Thoracic aorta (tissue), 2 donors: Measurements from ENCODE around the gene SLC6A5. TPM values are rescaled to one million over a fixed set of nuclear protein-coding genes. Genes with fewer than 3 reads are reported as not detected.
A peak's percentile ranks its signal among the peaks of the same experiment; 100 is the strongest.

Experiments used
- ATAC-seq: fragments of 150-250 bp; one replicate; pipeline ENCODE4 v1.8.0; 2017; ENCODE audit warnings: low read depth; ENCODE audit not compliant: insufficient number of reproducible peaks, low FRiP score
- DNase-seq: peaks from one replicate; pipeline ENCODE4 v3.0.0-alpha.2; 2020; ENCODE audit warnings: low spot score
- H3K27ac ChIP-seq, 2 donors: fragments of 200-600 bp; sonication (generic); 1 replicate in 1 of 2; 2 replicates in 1 of 2; pipeline ENCODE4 v1.5.1; 2016; ENCODE audit warnings: mild to moderate bottlenecking in 2 of 2, moderate library complexity in 2 of 2
- H3K27me3 ChIP-seq: fragments of 200-600 bp; sonication (generic); replicated peaks from 2 replicates; pipeline ENCODE4 v1.6.0; 2016; ENCODE audit warnings: mild to moderate bottlenecking; ENCODE audit not compliant: insufficient read depth
- H3K36me3 ChIP-seq: fragments of 200-600 bp; sonication (generic); one replicate; pipeline ENCODE4 v1.5.1; 2016
- H3K4me1 ChIP-seq, 2 donors: fragments of 200-600 bp; sonication (generic); 1 replicate in 1 of 2; 2 replicates in 1 of 2; pipeline versions ENCODE4 v1.5.1 to v1.6.0; 2016; ENCODE audit warnings: low read depth in 2 of 2, mild to moderate bottlenecking in 1 of 2; ENCODE audit not compliant: control insufficient read depth in 1 of 2
- H3K4me3 ChIP-seq: fragments of 200-600 bp; sonication (generic); 2 replicates; pipeline ENCODE4 v1.5.1; 2016; ENCODE audit warnings: mild to moderate bottlenecking
- H3K9me3 ChIP-seq: fragments of 200-600 bp; sonication (generic); 2 replicates; pipeline ENCODE4 v1.5.1; 2016
- CTCF ChIP-seq: fragments of 200-600 bp; sonication (generic); IDR thresholded peaks from one replicate; pipeline ENCODE4 v1.5.1; 2019; ENCODE audit warnings: antibody characterized with exemption
- total RNA-seq, 2 donors: library from RNA; depleted of rRNA; stranded (reverse); fragments of >200 nt; gene quantifications; one replicate each; pipeline versions ENCODE4 v1.1.0 to v1.2.3, GENCODE V29; 2016

Gene SLC6A5
- total RNA-seq, 2 donors from 2014 or later = not detected

- ATAC-seq = no peak
- H3K4me3 ChIP-seq = no peak overlapping the region
Measured at GRCh38 chr11:20640401-20640800, 41.0 kb downstream of the SLC6A5 start.

GRCh38 chr11:20644360-20644759 lies 45.0 kb downstream of the SLC6A5 start:
- H3K27me3 ChIP-seq = no peaks in the 10 kb centered on the region
- no peak for ATAC-seq

More at GRCh38 chr11:20640401-20640800, 41.0 kb downstream of the SLC6A5 start:
- no peak for DNase-seq
- Histone ChIP-seq H3K4me1 (no peaks in the 10 kb centered on the region), H3K27me3 (no peaks in the 10 kb centered on the region), H3K9me3 (no peaks in the 10 kb centered on the region), H3K27ac (no peak overlapping the region), H3K36me3 (no peaks in the 10 kb centered on the region)
- no peak for TF ChIP-seq CTCF

GRCh38 chr11:20647976-20648565 lies 48.7 kb downstream of the SLC6A5 start:
- TF ChIP-seq CTCF = peak; percentile 88
- Histone ChIP-seq H3K27me3 (no peaks in the 10 kb centered on the region), H3K4me3 (no peak overlapping the region), H3K9me3 (no peaks in the 10 kb centered on the region), H3K27ac (no peak overlapping the region), H3K36me3 (no peaks in the 10 kb centered on the region), H3K4me1 (no peaks in the 10 kb centered on the region)
- DNase-seq = no peak
- ATAC-seq = no peak

More at GRCh38 chr11:20644360-20644759, 45.0 kb downstream of the SLC6A5 start:
- TF ChIP-seq CTCF = no peak
- Histone ChIP-seq H3K9me3 (no peaks in the 10 kb centered on the region), H3K4me3 (no peak overlapping the region), H3K4me1 (no peaks in the 10 kb centered on the region), H3K36me3 (no peaks in the 10 kb centered on the region), H3K27ac (no peak overlapping the region)
- no peak for DNase-seq

- H3K4me3 ChIP-seq = no peak overlapping the region
- TF ChIP-seq CTCF = no peak
- ATAC-seq (no peak), DNase-seq (no peak)
- no peaks in the 10 kb centered on the region for H3K4me1 ChIP-seq
- no peaks in the 10 kb centered on the region for H3K27me3 ChIP-seq
- no peak overlapping the region for H3K27ac ChIP-seq
- no peaks in the 10 kb centered on the region for H3K36me3 ChIP-seq
- H3K9me3 ChIP-seq = no peaks in the 10 kb centered on the region
Measured at GRCh38 chr11:20652150-20652806, 52.9 kb downstream of the SLC6A5 start.

- Histone ChIP-seq H3K9me3 (no peaks in the 10 kb centered on the region), H3K4me3 (no peak overlapping the region), H3K36me3 (no peaks in the 10 kb centered on the region), H3K4me1 (no peaks in the 10 kb centered on the region), H3K27ac (no peak overlapping the region), H3K27me3 (no peaks in the 10 kb centered on the region)
- no peak for DNase-seq
- TF ChIP-seq CTCF = no peak
- ATAC-seq = no peak
Measured at GRCh38 chr11:20654038-20654437, 54.6 kb downstream of the SLC6A5 start.
